Mucosa of stomach (tissue), 1 donor: Measurements from ENCODE around the gene ADARB2.

Experiments used
- H3K27me3 ChIP-seq: one replicate; pipeline ENCODE4 v1.7.0; 2013; ENCODE audit warnings: mild to moderate bottlenecking, low read length; ENCODE audit not compliant: control insufficient read depth, insufficient read depth
- H3K36me3 ChIP-seq: one replicate; pipeline ENCODE4 v1.7.0; 2013; ENCODE audit warnings: low read length; ENCODE audit not compliant: control insufficient read depth, insufficient read depth
- H3K4me1 ChIP-seq: one replicate; pipeline ENCODE4 v1.7.0; 2013; ENCODE audit warnings: mild to moderate bottlenecking, low read length; ENCODE audit not compliant: control insufficient read depth, insufficient read depth
- H3K4me3 ChIP-seq: one replicate; pipeline ENCODE4 v1.7.0; 2013; ENCODE audit warnings: low read length
- H3K9ac ChIP-seq: one replicate; pipeline ENCODE4 v1.7.0; 2013; ENCODE audit warnings: mild to moderate bottlenecking, low read length, moderate library complexity
- H3K9me3 ChIP-seq: one replicate; pipeline ENCODE4 v1.7.0; 2013; ENCODE audit warnings: mild to moderate bottlenecking, low read length, moderate library complexity; ENCODE audit not compliant: control insufficient read depth
- donor health status: Pancreatic carcinoma.

The ADARB2 gene

GRCh38 chr10:1655367-1655766, 82.0 kb downstream of the ADARB2 start:
- H3K9ac ChIP-seq = no peak overlapping the region
- H3K36me3 ChIP-seq = no peaks in the 10 kb centered on the region
- H3K4me3 ChIP-seq = no peak overlapping the region
- H3K9me3 ChIP-seq = no peaks in the 10 kb centered on the region
- no peaks in the 10 kb centered on the region for H3K4me1 ChIP-seq
- no peaks in the 10 kb centered on the region for H3K27me3 ChIP-seq

- H3K9me3 ChIP-seq = no peaks in the 10 kb centered on the region
- no peak overlapping the region for H3K4me3 ChIP-seq
- no peaks in the 10 kb centered on the region for H3K36me3 ChIP-seq
- H3K27me3 ChIP-seq = no peaks in the 10 kb centered on the region
- H3K4me1 ChIP-seq = no peaks in the 10 kb centered on the region
- H3K9ac ChIP-seq = no peak overlapping the region
These were observed 82.4 kb downstream of the ADARB2 start for GRCh38 chr10:1654811-1655356.

GRCh38 chr10:1654247-1654646, 83.1 kb downstream of the ADARB2 start:
- Histone ChIP-seq H3K36me3 (no peaks in the 10 kb centered on the region), H3K27me3 (no peaks in the 10 kb centered on the region), H3K9me3 (no peaks in the 10 kb centered on the region), H3K4me3 (no peak overlapping the region), H3K9ac (no peak overlapping the region), H3K4me1 (no peaks in the 10 kb centered on the region)

GRCh38 chr10:1653321-1653720, 84.0 kb downstream of the ADARB2 start:
- Histone ChIP-seq H3K9ac (no peak overlapping the region), H3K4me3 (no peak overlapping the region), H3K4me1 (no peaks in the 10 kb centered on the region), H3K27me3 (no peaks in the 10 kb centered on the region), H3K36me3 (no peaks in the 10 kb centered on the region), H3K9me3 (no peaks in the 10 kb centered on the region)

- H3K9ac ChIP-seq = no peak overlapping the region
- H3K36me3 ChIP-seq = no peaks in the 10 kb centered on the region
- no peaks in the 10 kb centered on the region for H3K27me3 ChIP-seq
- no peak overlapping the region for H3K4me3 ChIP-seq
- H3K9me3 ChIP-seq = no peaks in the 10 kb centered on the region
- no peaks in the 10 kb centered on the region for H3K4me1 ChIP-seq
These were observed 85.2 kb downstream of the ADARB2 start for GRCh38 chr10:1652151-1652550.

- H3K36me3 ChIP-seq = no peaks in the 10 kb centered on the region
- no peaks in the 10 kb centered on the region for H3K9me3 ChIP-seq
- H3K27me3 ChIP-seq = no peaks in the 10 kb centered on the region
- no peak overlapping the region for H3K4me3 ChIP-seq
- no peaks in the 10 kb centered on the region for H3K4me1 ChIP-seq
- no peak overlapping the region for H3K9ac ChIP-seq
These were observed 85.9 kb downstream of the ADARB2 start for GRCh38 chr10:1651270-1651966.

- Histone ChIP-seq H3K9me3 (no peaks in the 10 kb centered on the region), H3K36me3 (no peaks in the 10 kb centered on the region), H3K4me1 (no peaks in the 10 kb centered on the region), H3K4me3 (no peak overlapping the region), H3K27me3 (no peaks in the 10 kb centered on the region), H3K9ac (no peak overlapping the region)
These were observed 86.6 kb downstream of the ADARB2 start for GRCh38 chr10:1650542-1651269.

- Histone ChIP-seq H3K9me3 (no peaks in the 10 kb centered on the region), H3K4me3 (no peak overlapping the region), H3K4me1 (no peaks in the 10 kb centered on the region), H3K9ac (no peak overlapping the region), H3K36me3 (no peaks in the 10 kb centered on the region), H3K27me3 (no peaks in the 10 kb centered on the region)
These were observed 88.7 kb downstream of the ADARB2 start for GRCh38 chr10:1648648-1649047.

GRCh38 chr10:1646332-1646731, 91.0 kb downstream of the ADARB2 start:
- H3K9me3 ChIP-seq = no peaks in the 10 kb centered on the region
- H3K27me3 ChIP-seq = no peaks in the 10 kb centered on the region
- no peak overlapping the region for H3K4me3 ChIP-seq

GRCh38 chr10:1645896-1646295, 91.4 kb downstream of the ADARB2 start:
- no peaks in the 10 kb centered on the region for H3K27me3 ChIP-seq
- H3K9ac ChIP-seq = no peak overlapping the region
- H3K4me1 ChIP-seq = no peaks in the 10 kb centered on the region
- H3K36me3 ChIP-seq = no peaks in the 10 kb centered on the region
- no peak overlapping the region for H3K4me3 ChIP-seq
- H3K9me3 ChIP-seq = no peaks in the 10 kb centered on the region

More at GRCh38 chr10:1646332-1646731, 91.0 kb downstream of the ADARB2 start:
- Histone ChIP-seq H3K9ac (no peak overlapping the region), H3K36me3 (no peaks in the 10 kb centered on the region), H3K4me1 (no peaks in the 10 kb centered on the region)

- Histone ChIP-seq H3K9ac (no peak overlapping the region), H3K4me3 (no peak overlapping the region), H3K9me3 (no peaks in the 10 kb centered on the region), H3K4me1 (no peaks in the 10 kb centered on the region), H3K36me3 (no peaks in the 10 kb centered on the region), H3K27me3 (no peaks in the 10 kb centered on the region)
These were observed 93.1 kb downstream of the ADARB2 start for GRCh38 chr10:1644191-1644711.

GRCh38 chr10:1643908-1644179, 93.5 kb downstream of the ADARB2 start:
- H3K9me3 ChIP-seq = no peaks in the 10 kb centered on the region
- no peak overlapping the region for H3K4me3 ChIP-seq
- H3K36me3 ChIP-seq = no peaks in the 10 kb centered on the region
- H3K4me1 ChIP-seq = no peaks in the 10 kb centered on the region
- H3K27me3 ChIP-seq = no peaks in the 10 kb centered on the region
- no peak overlapping the region for H3K9ac ChIP-seq
